GM10266 (cell line): ENCODE results near the gene CST4.
"Not testable (repeated sequence)": the region's sequence is repeated elsewhere in the genome, so short reads cannot be mapped to it uniquely, and the experiment has no call there.

Experiments
- DNase-seq: peaks from one replicate; pipeline ENCODE4 v3.0.0; 2012; ENCODE audit errors: extremely low spot score
- CTCF ChIP-seq: IDR thresholded peaks from 2 replicates; pipeline ENCODE4 v1.5.1; 2012; ENCODE audit warnings: mild to moderate bottlenecking, low read depth; ENCODE audit not compliant: control insufficient read depth, insufficient read depth; ENCODE audit errors: missing control alignments

Gene CST4

GRCh38 chr20:23688684-23689398, at the start of gene CST4:
TSS of gene CST4 (minus strand) at chr20:23689038. CDS start at chr20:23688969, 69 bp downstream.
- not testable (repeated sequence) for DNase-seq

GRCh38 chr20:23735391-23735790, 46.6 kb upstream of the CST4 start:
- DNase-seq, result not testable (repeated sequence)

- DNase-seq, result not testable (repeated sequence)
Measured at GRCh38 chr20:23734949-23735348, 46.1 kb upstream of the CST4 start.

DNA sequence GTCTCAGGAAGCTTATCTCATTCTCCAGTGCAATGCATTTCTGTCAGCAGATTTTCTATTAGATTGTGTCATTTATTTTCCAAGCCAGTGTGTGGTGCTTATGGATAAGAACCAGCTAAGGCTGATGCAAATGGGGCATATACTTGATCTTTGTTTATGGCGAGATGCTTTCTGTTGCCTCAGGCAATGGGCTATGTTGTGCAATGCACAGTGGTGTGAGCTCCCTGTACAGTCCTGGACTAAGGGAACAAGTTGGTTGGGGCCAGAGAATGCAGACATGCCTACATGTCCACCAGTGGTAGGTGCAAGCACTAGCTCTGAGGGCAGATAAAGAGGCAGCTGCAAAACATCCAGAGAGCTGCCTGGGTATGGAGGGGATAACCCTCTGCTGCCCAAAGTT, 45.6 kb upstream of the CST4 start:
- DNase-seq, result not testable (repeated sequence)

GRCh38 chr20:23727016-23727415, 38.2 kb upstream of the CST4 start:
- no peak for DNase-seq
- TF ChIP-seq CTCF, result no peak

DNA sequence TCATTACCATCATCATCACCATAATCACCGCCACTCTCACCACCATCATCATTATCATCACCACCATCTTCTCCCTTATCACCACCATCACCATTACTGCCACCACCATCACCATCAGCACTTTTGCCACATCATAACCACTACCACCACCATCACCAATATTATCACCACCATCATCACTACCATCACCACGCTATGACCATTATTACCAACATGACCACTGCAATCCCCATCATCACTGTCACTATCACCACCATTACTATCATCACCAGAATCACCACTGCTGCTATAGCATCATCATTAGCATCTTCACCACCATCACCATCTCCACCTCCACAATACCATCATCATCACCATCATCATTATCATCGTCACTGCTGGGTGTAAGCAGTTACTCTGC, 36.3 kb upstream of the CST4 start:
- no peak for TF ChIP-seq CTCF
- DNase-seq, result no peak

GRCh38 chr20:23723659-23724307, 34.9 kb upstream of the CST4 start:
- DNase-seq, result not testable (repeated sequence)
- peak; percentile 50 for TF ChIP-seq CTCF

DNA sequence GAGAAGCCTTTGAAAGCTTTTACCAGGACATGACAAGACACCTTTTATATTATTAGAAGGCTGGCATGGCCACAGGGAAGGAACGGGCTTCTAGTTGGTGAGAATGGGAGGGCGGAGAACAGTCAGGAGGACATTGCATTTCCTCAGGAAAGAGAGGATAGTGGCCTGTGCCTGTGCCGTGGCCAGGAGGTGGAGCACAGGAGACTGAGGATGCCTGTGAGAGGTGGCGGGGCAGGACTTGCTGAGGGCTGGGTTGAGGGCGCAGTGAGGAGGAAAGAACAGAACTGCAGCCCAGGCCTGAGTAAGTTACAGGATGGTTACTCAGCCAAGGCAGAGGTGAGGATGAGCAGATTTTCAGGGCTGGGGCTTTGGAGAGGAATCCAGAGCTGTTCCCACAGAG, 34.0 kb upstream of the CST4 start:
- DNase-seq, result not testable (repeated sequence)

- no peak for TF ChIP-seq CTCF
Measured at GRCh38 chr20:23721962-23722361, 33.1 kb upstream of the CST4 start.

DNA sequence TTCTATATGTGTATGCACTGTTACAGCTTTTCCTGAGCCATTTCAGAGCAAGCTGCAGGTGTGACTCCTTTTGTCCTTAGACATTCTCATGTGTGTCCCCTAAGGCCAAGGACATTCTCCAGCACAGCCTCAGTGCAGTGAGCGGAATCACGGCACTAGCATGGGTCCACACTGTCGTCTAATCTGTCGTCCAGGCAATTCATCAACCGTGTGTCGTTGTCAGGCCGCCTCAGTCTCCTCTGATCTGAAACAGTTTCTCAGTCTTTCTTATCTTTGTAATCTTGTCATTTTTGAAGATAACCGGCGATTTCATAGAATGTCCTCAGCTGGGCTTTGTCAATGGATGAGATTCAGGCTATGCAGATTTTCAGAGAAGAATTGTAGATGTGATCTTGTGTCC, 30.5 kb upstream of the CST4 start:
- DNase-seq, result not testable (repeated sequence)

More at GRCh38 chr20:23721962-23722361, 33.1 kb upstream of the CST4 start:
- no peak for DNase-seq

GRCh38 chr20:23711778-23712177, 22.9 kb upstream of the CST4 start:
- DNase-seq, result not testable (repeated sequence)
